ENCODE data around the gene OTUD3. TPM values are rescaled to one million over a fixed set of nuclear protein-coding genes. Genes with fewer than 3 reads are reported as not detected.

OTUD3 gene
- total RNA-seq, 1 experiment from 2014 or later: 14.7 TPM

GRCh38 chr1:19942657-19943056, 60.5 kb downstream of the OTUD3 start:
- H3K9me3 Mint-ChIP-seq (ENCODE audit: low read depth, unreplicated experiment): peaks cover 3% of the 10 kb centered on the region

GRCh38 chr1:19945914-19946313, 63.7 kb downstream of the OTUD3 start:
- intact Hi-C loops (cut with micrococcal nuclease; ENCODE audit: unreplicated experiment): no loop called here
- no peak for TF ChIP-seq CTCF (IDR thresholded peaks at IDR 0.05; ENCODE audit: unreplicated experiment)
- no peak for DNase-seq
- Mint-ChIP-seq H3K36me3 (ENCODE audit: insufficient read depth, unreplicated experiment) (no peaks in the 10 kb centered on the region), H3K4me1 (ENCODE audit: low read depth, unreplicated experiment) (peaks cover 9% of the 10 kb centered on the region), H3K9me3 (ENCODE audit: low read depth, unreplicated experiment) (peaks cover 3% of the 10 kb centered on the region), H3K27ac (ENCODE audit: unreplicated experiment) (no peak overlapping the region), H3K27me3 (ENCODE audit: unreplicated experiment) (no peaks in the 10 kb centered on the region), H3K4me3 (ENCODE audit: low read depth, unreplicated experiment) (no peak overlapping the region)
- BruUV-seq (replicated peaks): no TSS peak
- CTCF ChIA-PET: no interaction called here

More at GRCh38 chr1:19942657-19943056, 60.5 kb downstream of the OTUD3 start:
- no TSS peak for BruUV-seq (replicated peaks)
- H3K27me3 Mint-ChIP-seq (ENCODE audit: unreplicated experiment): no peaks in the 10 kb centered on the region
- no peak overlapping the region for H3K27ac Mint-ChIP-seq (ENCODE audit: unreplicated experiment)
- H3K4me3 Mint-ChIP-seq (ENCODE audit: low read depth, unreplicated experiment): no peak overlapping the region
- no peaks in the 10 kb centered on the region for H3K36me3 Mint-ChIP-seq (ENCODE audit: insufficient read depth, unreplicated experiment)
- TF ChIP-seq CTCF (IDR thresholded peaks at IDR 0.05; ENCODE audit: unreplicated experiment): no peak
- no peaks in the 10 kb centered on the region for H3K4me1 Mint-ChIP-seq (ENCODE audit: low read depth, unreplicated experiment)
- intact Hi-C loops (cut with micrococcal nuclease; ENCODE audit: unreplicated experiment): no loop called here
- no peak for DNase-seq
- CTCF ChIA-PET: no interaction called here

- Mint-ChIP-seq H3K27me3 (ENCODE audit: unreplicated experiment) (no peaks in the 10 kb centered on the region), H3K4me3 (ENCODE audit: low read depth, unreplicated experiment) (no peak overlapping the region), H3K9me3 (ENCODE audit: low read depth, unreplicated experiment) (peaks cover 3% of the 10 kb centered on the region), H3K27ac (ENCODE audit: unreplicated experiment) (no peak overlapping the region), H3K4me1 (ENCODE audit: low read depth, unreplicated experiment) (peaks cover 9% of the 10 kb centered on the region), H3K36me3 (ENCODE audit: insufficient read depth, unreplicated experiment) (no peaks in the 10 kb centered on the region)
- no peak for TF ChIP-seq CTCF (IDR thresholded peaks at IDR 0.05; ENCODE audit: unreplicated experiment)
- intact Hi-C loops (cut with micrococcal nuclease; ENCODE audit: unreplicated experiment): no loop called here
- no peak for DNase-seq
- no TSS peak for BruUV-seq (replicated peaks)
- CTCF ChIA-PET: no interaction called here
Observed at GRCh38 chr1:19946331-19946751, 64.1 kb downstream of the OTUD3 start.

- intact Hi-C loops (cut with micrococcal nuclease; ENCODE audit: unreplicated experiment): no loop called here
- Mint-ChIP-seq H3K27me3 (ENCODE audit: unreplicated experiment) (no peaks in the 10 kb centered on the region), H3K4me1 (ENCODE audit: low read depth, unreplicated experiment) (peaks cover 9% of the 10 kb centered on the region), H3K27ac (ENCODE audit: unreplicated experiment) (no peak overlapping the region), H3K36me3 (ENCODE audit: insufficient read depth, unreplicated experiment) (no peaks in the 10 kb centered on the region), H3K9me3 (ENCODE audit: low read depth, unreplicated experiment) (peaks cover 3% of the 10 kb centered on the region), H3K4me3 (ENCODE audit: low read depth, unreplicated experiment) (no peak overlapping the region)
- TF ChIP-seq CTCF (IDR thresholded peaks at IDR 0.05; ENCODE audit: unreplicated experiment): no peak
- no TSS peak for BruUV-seq (replicated peaks)
- no peak for DNase-seq
- CTCF ChIA-PET: no interaction called here
Observed at GRCh38 chr1:19946971-19947370, 64.8 kb downstream of the OTUD3 start.
